ENCODE results near the gene GTF3C2. TPM values are rescaled to one million over a fixed set of nuclear protein-coding genes. Genes with fewer than 3 reads are reported as not detected.

Gene GTF3C2
- total and polyA plus RNA-seq, 8 donors = 45.2 to 71.7 (median 66.5) TPM

DNA sequence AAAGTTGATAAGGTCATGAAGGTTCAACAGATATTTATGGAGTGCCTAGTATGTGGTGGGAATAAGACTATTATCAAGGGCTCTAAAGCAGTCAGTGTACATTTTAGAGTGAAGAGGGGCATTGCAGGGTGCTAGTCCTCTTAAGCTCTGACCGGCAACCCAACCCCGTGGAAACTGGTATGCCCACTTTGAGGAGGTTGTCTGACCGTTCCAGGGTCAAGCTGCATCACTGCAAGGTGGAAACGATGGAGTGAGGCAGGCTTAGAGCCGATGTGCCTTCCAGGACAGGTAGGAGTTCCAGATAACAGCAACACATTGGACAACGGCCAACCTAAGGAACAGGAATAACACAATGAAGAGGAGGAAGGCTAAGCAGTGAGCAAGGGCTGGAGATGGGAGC lies 46.9 kb downstream of the GTF3C2 start:
- TF ChIP-seq, protein P1, sequence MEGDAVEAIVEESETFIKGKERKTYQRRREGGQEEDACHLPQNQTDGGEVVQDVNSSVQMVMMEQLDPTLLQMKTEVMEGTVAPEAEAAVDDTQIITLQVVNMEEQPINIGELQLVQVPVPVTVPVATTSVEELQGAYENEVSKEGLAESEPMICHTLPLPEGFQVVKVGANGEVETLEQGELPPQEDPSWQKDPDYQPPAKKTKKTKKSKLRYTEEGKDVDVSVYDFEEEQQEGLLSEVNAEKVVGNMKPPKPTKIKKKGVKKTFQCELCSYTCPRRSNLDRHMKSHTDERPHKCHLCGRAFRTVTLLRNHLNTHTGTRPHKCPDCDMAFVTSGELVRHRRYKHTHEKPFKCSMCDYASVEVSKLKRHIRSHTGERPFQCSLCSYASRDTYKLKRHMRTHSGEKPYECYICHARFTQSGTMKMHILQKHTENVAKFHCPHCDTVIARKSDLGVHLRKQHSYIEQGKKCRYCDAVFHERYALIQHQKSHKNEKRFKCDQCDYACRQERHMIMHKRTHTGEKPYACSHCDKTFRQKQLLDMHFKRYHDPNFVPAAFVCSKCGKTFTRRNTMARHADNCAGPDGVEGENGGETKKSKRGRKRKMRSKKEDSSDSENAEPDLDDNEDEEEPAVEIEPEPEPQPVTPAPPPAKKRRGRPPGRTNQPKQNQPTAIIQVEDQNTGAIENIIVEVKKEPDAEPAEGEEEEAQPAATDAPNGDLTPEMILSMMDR (IDR thresholded peaks at IDR 0.05) = no peak
- no peak for ATAC-seq
- intact Hi-C loops (cut with DNase I) = no loop called here

DNA sequence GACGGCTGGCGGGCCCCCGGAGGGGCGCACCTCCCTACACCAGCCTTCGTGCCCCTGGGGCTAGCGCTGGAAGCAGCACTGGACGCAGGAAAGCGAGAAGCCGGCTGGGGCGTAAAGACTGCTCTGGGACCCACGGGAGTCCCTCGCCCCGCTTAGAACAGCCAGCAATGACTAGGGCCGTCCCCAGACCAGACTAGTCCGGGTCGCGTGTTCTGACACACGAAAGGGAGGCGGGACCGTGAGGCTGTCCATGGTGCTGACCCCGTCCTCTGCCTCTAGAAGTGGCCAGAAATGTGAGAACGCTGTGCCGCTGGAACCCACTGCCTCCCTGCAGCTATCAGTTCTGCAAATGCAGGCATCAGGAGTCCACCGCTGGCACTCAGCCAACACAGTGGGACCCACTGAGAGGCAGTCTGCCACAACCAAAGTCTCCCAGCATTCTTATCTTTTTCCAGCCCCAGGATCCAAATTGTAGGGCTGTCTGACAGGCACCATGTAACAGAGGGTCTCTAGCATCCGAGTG lies 48.1 kb downstream of the GTF3C2 start, which contains the start of gene UCN:
Gene UCN (minus strand): TSS at position 87 of the 523 bp plus-strand sequence. CDS start 550 bp downstream, outside the sequence.
- TF ChIP-seq, protein P1 (IDR thresholded peaks at IDR 0.05) = no peak
- Histone ChIP-seq H3K27me3 (peaks cover 32 to 48% of the 10 kb centered on the region in 2 donors), H3K4me1 (peaks cover 0 to 21% of the 10 kb centered on the region in 2 donors), H3K27ac (no peak within 1 kb of the TSS), H3K4me3 (no peak within 1 kb of the TSS), H3K36me3 (peaks cover 0 to 42% of the 10 kb centered on the region in 2 donors), H3K9me3 (no peaks in the 10 kb centered on the region)
- peak in 1 of 4 donors; percentile 46 for DNase-seq
- intact Hi-C loops (cut with DNase I) = no loop called here
- ATAC-seq = peak; percentile 58

More for the DNA sequence above, 46.9 kb downstream of the GTF3C2 start:
- peaks cover 32 to 44% of the 10 kb centered on the region in 2 donors for H3K27me3 ChIP-seq
- H3K27ac ChIP-seq = no peak overlapping the region
- H3K4me3 ChIP-seq = no peak overlapping the region
- peaks cover 0 to 42% of the 10 kb centered on the region in 2 donors for H3K36me3 ChIP-seq
- DNase-seq = no peak
- H3K4me1 ChIP-seq = peaks cover 0 to 19% of the 10 kb centered on the region in 2 donors
- no peaks in the 10 kb centered on the region for H3K9me3 ChIP-seq

DNA sequence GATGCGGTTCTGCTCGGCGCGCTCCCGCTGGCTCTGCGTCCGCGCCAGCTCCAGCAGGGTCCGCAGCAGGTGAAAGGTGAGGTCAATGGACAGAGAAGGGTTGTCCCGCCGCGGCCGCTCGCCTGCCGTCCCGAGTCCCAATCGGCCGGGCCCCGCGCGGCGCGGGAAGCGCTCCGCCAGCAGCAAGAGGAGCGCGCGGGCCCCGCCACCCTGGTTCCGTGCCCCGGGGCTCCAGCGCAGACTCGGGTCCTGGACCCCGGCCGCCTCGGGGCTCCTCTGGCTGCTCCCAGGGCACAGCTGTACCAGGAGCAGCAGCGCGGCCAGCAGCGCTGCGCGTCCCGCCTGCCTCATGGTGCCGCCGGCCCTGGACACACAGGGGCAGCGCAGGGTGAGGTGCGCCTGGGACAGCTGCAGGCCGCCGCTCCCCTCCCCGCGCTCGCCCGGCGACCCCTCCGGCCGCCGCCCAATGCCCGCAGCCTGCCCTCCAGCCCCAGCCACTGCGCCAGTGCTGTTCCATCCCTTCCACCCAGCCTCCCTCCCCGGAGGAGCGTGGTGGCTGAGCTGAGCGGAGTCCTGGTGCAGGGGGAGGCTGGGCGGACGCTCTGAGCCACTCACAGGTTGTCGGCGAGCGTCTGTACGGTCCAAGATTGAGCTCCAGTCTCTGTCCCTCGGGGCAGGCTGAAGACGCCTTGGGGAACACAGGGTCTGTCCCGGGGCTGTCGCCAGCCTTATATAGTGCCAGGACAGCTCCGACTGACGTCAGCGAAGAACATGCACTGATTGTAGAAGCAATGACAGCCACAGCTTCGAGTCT lies 48.8 kb downstream of the GTF3C2 start:
- no peaks in the 10 kb centered on the region for H3K9me3 ChIP-seq
- TF ChIP-seq, protein P1 (IDR thresholded peaks at IDR 0.05) = no peak
- intact Hi-C loops (cut with DNase I) = no loop called here
- H3K4me1 ChIP-seq = peaks cover 0 to 28% of the 10 kb centered on the region in 2 donors
- H3K27me3 ChIP-seq = peaks cover 32 to 48% of the 10 kb centered on the region in 2 donors
- ATAC-seq (peak; percentile 7), DNase-seq (no peak)
- H3K4me3 ChIP-seq = no peak overlapping the region
- H3K27ac ChIP-seq = no peak overlapping the region
- peaks cover 0 to 42% of the 10 kb centered on the region in 2 donors for H3K36me3 ChIP-seq

DNA sequence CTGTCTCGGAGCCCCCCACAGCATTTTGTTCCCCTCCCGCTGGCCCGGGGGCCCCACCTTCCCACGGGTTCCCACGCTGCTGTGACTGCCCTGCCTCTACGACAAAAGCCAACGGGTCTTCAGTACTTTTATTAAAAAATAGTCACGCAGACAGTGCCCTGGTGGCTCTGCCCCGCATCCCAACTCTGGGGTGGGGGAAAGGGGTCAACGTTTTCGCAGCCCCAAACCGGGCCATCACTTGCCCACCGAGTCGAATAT lies 49.3 kb downstream of the GTF3C2 start:
- ATAC-seq (no peak), DNase-seq (no peak)
- intact Hi-C loops (cut with DNase I) = no loop called here
- TF ChIP-seq, protein P1 (IDR thresholded peaks at IDR 0.05) = no peak
- peaks cover 0 to 39% of the 10 kb centered on the region in 2 donors for H3K36me3 ChIP-seq
- H3K4me1 ChIP-seq = peaks cover 0 to 32% of the 10 kb centered on the region in 2 donors
- H3K27me3 ChIP-seq = peaks cover 32 to 48% of the 10 kb centered on the region in 2 donors
- H3K9me3 ChIP-seq = no peaks in the 10 kb centered on the region
- no peak overlapping the region for H3K27ac ChIP-seq
- H3K4me3 ChIP-seq = no peak overlapping the region

DNA sequence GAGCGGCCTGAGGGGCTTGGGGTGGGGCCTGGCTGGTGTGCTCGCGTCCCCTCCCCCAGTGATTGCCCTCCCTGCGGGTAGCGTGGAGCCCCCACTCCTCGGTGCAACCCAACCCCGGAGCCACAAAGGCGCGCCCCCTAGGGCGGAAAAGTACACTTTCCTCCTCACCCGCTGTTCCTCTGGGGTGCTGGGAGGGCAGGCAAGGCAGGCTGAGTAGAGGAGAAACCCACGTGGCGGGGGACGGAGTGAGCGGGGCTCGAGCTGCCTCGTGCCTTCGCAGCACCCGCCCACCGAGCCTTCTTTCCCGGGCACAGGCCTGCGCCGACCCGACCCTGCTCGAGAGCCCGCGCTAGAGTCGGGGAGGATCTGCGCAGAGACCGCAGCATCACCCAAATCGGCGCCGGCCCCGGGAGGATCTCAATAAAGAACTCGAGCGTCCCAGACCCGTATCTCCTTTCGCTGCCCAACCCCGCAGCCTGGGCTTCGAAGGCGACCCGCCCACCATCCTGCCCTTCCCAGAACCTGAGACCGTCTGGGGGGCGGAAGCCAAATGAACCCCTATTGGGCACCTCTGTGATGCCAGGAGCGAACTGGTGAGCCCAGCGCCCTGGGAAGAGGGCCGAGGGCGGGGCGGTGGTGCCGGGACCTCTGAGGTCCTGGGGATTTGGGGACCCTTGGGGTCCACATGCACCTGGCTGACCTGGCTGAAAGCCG lies 49.8 kb downstream of the GTF3C2 start:
- Histone ChIP-seq H3K9me3 (no peaks in the 10 kb centered on the region), H3K4me3 (no peak overlapping the region), H3K4me1 (peaks cover 0 to 32% of the 10 kb centered on the region in 2 donors), H3K36me3 (peaks cover 0 to 34% of the 10 kb centered on the region in 2 donors), H3K27ac (no peak overlapping the region), H3K27me3 (peaks cover 32 to 48% of the 10 kb centered on the region in 2 donors)
- no peak for DNase-seq
- TF ChIP-seq, protein P1 (IDR thresholded peaks at IDR 0.05) = no peak
- intact Hi-C loops (cut with DNase I) = no loop called here
- ATAC-seq = no peak

Measured in left lung (tissue), 10 donors.